GM18870 (cell line): ENCODE measurements around the gene PARD3.
A peak's percentile ranks its signal among the peaks of the same experiment; 100 is the strongest.
"Not testable (repeated sequence)": the region's sequence is repeated elsewhere in the genome, so short reads cannot be mapped to it uniquely, and the experiment has no call there.

Experiments
- ATAC-seq: cut with Tn5 transposase; IDR thresholded peaks from one replicate; pipeline ENCODE4 v1.9.1; 2021; ENCODE audit warnings: moderate library complexity; ENCODE audit not compliant: unreplicated experiment

PARD3 gene

DNA sequence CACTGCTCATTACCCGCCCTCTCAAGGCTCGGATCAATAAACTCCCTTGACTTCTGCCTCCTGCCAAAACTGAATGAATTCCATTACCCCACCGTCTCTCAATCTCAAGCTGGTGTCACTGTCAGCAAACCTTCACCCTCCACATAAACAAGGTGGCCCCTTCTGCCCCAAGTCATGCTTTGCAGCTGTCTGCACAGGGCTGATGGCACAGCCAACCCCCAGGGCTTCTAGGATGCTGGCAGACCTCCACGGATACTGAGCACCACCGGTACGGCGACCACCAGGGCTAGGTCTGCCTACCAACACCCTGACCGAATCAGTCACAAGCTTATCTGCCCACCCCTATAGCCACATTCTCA, 46.1 kb downstream of the PARD3 start:
- no peak for ATAC-seq

DNA sequence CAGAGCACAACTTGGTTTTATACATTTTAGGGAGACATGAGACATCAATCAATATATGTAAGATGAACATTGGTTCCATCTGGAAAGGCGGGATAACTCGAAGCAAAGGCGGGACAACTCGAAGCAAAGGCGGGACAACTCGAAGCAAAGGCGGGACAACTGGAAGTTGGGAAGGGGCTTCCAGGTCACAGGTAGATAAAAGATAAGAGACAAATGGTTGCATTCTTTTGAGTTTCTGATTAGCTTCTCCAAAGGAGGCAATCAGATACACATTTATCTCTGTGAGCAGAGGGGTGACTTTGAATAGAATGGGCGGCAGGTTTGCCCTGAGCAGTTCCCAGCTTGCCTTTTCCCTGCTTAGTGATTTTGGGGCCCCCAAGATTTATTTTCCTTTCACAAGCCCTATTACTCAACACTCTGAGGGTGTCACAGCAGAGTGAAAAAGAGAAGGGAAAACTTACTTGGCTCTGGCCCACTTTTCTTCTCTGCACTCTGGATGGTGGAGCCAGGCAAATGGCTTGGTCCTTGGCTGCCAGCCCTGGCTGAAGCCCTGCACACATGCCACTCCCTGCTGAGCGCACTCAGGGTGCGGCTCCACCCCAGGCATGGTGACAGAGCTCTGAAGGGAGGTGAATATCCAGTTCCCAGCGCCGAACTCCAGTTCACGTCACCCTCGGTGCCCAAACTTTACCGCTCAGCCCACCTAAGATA, 46.7 kb downstream of the PARD3 start:
- no peak for ATAC-seq

DNA sequence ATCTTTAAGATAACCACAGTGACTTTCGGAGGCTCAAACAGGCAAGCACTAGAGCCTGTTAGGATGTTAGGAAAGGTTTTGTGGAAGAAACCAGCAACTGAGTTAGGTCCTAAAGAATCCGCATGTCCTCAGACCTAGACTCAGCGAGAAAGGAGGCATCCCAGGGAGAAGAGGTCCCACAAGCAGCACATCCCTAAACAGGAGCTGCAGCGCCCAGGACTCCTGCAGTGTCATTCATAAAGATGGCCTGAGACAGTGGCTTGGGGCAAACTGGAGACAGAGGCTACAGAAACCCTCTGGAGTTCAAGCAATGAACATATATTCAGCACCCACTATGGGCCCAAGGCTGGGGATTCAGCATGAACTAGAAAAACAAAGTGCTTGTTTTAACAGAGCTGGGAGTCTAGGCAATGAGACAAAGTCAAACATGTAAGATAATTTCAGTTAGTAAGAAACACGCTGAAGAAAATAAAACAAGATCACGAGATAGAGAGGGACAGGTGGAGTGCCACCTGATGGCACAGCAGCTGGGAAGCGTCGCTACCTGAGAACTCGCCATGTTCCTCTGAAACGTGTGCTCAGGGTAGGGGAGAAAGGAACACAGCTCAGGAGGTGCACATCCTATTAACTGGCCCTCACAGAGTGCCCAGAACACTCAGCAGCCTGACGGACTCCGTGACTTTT, 48.1 kb downstream of the PARD3 start:
- ATAC-seq = no peak

DNA sequence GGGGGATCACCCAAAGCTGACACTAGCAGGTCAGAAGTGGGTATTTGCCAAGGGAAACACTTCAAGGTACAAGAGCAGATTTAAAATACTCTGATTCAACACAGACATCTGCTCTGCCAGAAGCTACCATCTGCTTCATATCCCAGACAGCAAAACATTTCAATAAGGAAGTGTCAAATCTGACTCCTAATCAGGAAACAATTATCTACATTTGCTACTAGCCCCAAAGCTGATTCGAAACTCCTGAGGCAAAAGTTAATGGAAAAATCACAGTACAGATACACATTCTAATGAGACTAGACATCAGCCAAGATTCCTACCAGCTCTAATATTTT, 48.9 kb downstream of the PARD3 start:
- no peak for ATAC-seq

DNA sequence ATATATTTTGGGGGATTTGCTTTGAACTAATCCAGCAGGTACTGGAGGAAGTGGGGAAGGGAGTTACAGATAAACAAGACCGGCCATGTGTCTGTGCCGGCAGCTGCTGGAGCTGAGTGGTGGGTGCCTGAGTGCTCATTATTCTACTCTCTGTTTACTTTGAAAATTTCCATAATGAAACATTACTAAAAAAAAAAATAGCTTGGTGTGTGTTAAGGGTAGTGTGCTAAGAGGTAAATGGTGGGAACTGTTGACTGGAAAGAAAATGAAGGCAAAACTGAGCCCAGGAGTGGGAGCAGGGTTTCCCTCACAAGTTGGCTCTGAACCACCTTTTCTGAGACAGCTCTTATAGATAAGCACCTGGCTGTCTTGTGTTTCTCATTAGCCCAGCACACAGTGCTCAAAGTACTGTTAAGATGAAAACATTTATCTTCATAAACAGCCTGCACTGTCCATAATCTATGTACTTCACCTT, 50.6 kb downstream of the PARD3 start:
- ATAC-seq = no peak

DNA sequence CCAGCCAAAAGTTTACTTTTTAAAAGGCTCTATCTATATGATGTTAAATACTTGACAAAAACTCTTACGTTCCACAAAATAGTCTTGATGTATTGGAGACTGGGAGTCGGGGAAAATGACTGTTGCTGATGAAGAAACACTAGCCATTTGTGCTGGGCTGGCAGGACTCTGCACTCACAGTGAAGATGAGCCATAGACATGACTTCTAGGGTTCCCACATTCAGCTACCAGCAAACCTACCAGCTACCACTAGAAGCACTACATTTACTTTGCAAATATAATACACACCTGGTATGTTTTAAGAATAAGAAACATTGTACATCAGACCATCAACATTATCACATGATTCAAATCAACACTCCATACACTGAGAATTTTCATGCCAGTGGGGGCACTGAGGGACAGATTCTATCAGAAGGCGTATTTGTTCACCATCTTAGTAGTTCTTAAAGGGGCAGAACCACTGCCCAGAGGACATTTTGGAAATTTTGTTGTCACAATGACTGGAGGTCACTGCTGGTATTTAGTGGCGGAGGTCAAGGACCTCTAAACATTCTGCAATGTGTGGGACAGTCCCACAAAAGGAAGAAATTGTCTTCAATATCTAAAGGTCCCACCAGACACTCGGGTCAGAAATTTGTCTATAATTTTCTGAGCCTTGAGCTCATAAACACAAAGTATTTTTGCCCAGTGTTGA, 52.3 kb downstream of the PARD3 start:
- no peak for ATAC-seq

DNA sequence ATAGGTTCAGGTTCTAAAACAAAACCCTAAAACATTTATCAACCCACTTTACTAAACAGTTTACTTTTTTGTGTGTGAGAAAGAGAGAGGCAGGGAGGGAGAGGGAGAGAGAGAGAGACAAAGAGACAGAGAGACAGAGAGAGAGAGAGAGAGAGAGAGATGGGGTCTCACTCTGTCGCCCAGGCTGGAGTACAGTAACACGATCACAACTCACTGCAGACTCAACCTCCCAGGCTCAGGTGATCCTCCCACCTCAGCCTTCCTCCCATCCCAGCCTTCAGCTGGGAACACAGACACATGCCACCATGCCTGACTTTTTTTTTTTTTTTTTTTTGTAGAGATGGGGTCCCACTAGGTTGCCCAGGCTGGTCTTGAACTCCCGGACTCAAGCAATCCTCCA, 52.9 kb downstream of the PARD3 start:
- no peak for ATAC-seq

DNA sequence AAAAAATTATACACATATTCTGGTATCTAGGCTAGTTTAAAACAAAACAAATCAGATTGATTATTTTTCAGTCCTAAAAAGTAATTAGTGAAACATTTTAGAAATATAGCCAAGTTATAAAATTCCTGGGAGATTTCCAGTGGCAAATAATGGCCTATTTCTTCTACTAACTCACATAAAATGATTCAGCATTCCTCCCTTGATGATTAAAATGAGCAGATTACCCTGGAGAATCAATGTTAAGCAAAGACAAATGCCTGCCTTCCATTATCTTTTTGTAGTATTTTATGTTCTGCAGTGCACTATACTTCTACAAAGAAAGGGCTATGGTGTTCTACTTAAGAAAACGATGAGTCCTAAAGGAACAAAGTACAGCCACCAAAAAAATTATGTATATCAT, 53.6 kb downstream of the PARD3 start:
- ATAC-seq = no peak

DNA sequence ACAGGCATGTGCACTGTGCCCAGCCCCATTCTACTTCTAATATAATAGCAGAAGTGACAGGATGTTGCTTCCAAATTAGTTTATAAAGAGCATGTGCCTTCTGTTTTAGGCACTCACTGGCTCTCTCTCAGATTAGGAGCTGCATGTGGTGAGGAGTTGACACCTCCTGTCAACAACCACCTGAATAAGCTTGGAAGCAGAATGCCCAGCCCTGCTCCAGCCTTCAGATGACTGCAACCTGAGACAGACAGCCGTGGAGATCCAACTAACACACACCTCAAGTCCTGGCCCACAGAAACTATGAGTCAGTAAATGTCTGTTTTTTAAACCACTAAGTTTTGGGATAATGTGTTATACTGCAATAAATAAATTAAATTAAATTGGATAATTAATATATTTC, 54.5 kb downstream of the PARD3 start:
- ATAC-seq = no peak

DNA sequence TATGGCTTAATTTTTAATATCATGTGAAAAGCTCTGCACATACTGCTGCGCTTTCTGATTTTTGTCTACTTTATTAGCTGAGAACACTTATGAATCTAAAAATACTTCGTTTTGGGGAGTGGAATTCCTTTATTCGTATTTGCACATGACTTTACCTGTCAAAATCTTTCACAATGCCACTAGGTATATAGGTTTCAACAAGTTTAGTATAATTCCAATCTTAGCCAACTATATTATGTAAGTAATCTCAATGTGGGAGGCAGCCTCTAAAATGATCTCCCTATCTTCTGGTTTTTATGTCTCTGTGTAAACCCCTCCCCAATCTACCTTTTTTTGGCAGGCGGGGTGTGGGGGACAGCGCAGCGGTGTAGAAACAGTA, 55.3 kb downstream of the PARD3 start:
- ATAC-seq = no peak

DNA sequence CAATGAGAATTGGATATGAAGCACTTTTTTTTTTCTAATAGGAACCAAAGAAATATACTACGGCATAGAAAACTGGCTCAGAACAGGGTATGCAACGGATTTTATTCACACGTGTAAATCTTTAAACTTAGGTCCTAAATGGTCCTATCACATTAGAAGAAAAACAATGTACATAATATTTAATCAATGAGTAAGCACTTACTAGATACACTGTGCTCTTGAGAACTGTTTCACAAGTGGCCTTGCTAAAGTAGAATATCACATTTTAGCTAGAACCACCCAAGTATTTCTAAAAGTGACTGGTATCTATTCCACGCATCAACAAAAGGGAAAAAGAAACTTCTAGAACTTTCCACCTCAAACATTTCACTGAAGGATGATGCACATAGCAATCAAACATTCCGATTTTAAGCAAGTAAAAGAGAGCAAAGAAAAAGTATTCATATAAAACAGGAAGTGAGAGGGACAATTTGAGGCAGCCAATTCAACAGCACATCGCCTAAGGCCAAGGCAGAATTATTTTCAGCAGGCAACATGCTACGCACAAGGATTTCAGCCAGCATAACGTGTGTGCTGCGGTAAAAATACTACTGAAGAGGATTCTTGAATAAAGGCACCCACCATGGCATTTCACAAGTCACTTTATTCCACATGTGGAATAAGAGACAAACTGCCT, 55.8 kb downstream of the PARD3 start:
- ATAC-seq = no peak

DNA sequence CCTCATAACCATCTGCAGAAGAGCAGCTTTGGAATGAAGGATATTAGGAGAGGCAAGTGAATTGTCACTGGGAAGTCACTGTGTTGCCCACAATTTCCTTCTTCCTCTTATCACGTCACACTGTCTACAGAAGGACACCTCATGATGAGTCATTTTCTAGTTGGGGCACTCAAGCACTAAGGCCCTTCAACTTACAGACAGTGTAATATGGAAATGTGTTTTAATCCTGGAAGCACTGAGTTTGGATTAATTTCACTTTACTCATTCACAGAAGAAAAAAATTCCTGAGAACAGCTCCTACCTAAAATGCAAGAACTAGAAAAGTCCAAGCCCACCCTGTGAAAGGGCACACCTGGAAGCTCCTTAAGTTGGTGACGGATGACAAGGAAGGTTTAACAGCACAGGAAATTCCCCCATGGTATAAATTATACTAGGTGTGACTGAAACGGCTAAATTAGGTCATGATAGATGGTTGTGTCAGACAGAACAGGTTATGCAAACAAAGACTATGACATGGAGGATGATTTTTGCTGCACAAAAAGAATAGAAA, 56.6 kb downstream of the PARD3 start:
- ATAC-seq = peak; percentile 59

DNA sequence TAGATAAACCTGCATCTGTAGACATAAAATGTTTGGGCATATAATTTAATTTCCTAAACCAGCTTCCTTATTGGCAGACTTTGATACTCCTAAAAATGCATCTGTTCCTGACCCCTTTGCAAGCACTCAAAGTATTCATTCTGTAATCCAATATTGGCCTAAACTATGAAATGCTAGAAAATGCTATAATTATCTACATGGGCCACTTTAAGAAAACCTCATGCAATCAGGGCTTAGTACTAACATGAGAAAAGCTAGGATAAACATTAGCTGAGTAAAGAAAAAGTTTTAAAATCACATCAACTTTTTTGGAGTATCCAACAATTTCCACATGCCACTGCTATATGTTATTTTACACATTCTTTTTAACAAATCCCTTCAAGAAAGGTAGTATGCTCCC, 57.2 kb downstream of the PARD3 start:
- ATAC-seq = no peak

DNA sequence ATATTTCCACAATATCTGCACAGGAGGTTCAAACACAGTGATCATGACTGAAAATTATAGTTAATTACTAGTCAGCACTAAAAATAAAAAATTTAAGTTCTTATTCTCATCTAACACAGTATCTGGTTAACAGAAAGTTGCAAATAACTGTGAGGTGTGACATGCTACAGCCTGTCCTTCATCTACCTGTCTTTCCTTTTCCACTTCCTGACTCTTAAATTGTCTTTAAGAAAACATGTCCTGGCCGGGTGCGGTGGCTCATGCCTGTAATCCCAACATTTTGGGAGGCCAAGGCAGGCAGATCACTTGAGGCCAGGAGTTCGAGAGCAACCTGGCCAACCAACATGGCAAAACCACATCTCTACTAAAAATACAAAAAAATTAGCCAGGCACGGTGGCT, 57.9 kb downstream of the PARD3 start:
- not testable (repeated sequence) for ATAC-seq

DNA sequence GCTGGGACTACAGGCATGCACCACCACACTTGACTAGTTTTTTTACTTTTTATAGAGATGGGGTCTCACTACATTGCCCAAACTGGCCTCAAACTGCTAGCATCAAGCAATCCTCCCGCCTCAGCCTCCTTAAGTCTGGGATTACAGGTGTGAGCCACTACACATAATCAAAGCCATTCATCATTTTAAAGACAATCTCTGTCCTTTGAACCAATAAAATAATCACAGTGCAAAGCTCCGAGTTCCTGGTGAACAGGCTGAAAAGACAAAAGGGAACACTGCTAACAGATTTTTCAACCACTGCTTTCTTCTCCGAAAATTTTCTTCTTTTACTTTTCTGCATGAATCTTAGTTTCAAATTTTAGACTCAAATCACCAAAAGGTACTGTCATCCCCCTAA, 58.5 kb downstream of the PARD3 start:
- ATAC-seq = no peak

DNA sequence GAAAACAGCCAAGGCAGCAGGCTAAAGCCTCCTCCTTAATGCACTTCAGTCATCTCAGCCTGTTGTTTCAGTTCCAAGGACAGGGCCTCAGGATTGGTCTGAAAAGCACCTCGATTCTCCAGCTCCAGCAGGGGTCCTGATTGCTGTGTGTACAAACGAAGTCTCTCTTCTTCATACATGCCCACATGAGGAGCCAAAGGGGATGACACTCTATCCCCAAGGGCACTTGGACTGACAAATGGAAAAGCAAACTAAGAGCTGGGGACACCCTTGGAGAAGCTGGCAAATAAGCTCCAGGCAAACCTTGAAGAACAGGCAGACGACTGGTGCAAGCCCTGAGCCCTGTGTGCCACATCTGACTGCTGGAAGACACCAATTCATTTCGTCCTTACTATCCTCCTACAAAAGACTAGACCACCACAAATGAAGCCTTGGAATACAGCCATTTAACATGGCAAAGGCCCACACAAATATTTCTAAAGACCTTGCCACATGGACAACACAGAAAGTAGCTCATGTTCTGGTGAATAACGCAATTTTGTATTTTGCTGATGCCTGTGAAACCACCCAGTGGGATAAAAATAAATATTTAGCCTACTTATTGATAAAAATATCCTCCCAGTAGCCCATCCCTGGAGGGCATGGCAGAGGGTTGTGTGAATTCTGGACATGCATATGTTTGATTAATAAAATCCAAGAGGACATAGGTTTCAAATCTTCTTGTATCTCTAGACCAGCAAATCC, 61.9 kb downstream of the PARD3 start:
- ATAC-seq = no peak

DNA sequence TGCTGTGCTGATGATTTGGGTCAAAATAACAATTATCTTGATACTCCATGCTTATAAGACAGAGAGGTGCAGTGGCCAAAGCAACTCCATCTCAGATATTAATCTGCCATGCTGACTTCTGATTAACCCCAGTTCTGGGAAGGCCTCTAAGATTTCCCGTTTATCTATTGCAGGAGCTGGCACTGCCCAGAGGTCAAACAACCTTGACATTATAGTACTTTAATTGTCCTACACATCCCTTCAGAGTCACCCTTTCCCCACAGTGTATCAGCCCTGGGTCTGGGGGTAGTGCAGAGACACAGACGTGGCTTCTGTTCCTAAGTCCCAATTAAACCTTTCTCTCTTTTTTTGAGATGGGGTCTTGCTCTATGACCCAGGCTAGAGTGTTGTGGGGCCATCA, 63.8 kb downstream of the PARD3 start:
- no peak for ATAC-seq

DNA sequence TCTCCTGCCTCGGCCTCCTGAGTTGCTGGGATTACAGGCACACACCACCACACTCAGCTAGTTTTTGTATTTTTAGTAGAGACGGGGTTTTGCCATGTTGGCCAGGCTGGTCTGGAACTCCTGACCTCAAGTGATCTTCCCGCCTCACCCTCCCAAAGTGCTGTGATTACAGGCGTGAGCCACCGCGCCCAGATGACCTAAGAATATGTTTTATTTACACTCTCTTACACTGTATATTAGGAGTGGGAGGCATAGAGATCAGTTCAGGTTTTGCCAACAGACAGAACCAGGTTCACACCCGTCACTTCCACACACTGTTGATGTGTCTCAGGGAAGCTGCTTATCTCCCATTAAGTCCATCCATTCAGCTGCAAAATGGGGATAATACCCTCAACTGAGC, 64.3 kb downstream of the PARD3 start:
- ATAC-seq = not testable (repeated sequence)

DNA sequence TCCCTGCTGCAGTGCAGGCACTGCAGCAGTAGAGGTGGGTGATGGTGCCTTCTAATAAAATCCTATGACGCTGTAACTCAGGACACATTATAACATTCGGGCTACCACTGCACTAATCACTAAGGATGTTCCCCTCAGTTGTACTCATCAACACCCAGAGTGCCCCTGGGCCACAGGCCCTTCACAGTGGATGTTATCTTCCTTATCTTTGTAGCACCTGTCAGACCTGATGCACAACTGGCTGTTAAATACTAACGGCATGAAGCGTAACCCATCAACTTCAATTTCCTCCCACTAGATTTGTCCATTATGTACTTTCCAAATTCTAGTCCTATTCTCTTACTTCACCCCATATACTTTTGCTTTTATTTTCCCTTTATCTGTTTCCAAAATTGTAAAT, 66.3 kb downstream of the PARD3 start:
- ATAC-seq = no peak

DNA sequence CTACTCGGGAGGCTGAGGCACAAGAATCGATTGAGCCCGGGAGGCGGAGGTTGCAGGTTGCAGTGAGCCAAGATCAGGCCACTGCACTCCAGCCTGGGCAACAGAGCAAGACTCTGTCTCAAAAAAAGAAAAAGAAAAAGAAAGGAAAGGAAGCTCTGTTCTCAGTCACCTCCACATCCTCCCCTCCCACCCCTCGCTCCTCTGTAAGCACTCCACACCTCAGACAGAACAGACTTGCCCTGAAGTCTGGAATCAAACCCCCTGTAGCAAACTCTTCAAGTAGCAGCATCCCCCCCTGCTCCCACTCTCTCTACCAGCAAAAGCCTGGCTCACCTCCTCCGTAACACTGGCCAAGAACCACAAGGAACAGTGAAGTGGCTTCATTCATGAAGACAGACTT, 66.7 kb downstream of the PARD3 start:
- no peak for ATAC-seq

DNA sequence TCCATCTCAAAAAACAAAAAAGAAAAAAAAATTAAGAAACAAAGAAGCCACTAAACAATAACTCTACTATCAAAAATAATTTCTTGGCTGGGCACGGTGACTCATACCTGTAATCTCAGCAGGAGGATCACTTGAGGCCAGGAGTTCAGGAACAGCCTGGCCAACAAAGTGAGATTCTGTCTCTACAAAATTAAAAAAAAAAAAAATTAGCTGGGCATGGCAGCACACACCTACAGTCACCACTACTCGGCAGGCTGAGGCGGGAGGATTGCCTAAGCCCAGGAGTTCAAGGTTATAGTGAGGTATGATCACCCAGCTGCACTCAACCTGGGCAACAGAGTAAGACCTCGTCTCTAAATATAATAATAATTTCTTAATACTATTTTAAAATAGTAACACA, 69.0 kb downstream of the PARD3 start:
- no peak for ATAC-seq
